ENCODE results near the gene KIAA0513. TPM values are rescaled to one million over a fixed set of nuclear protein-coding genes. Genes with fewer than 3 reads are reported as not detected.

KIAA0513 gene
- polyA plus RNA-seq, 1 donor (not counting 4 experiments of a cell fraction or from before 2014, with no cell fraction given), result 3.3 TPM

DNA sequence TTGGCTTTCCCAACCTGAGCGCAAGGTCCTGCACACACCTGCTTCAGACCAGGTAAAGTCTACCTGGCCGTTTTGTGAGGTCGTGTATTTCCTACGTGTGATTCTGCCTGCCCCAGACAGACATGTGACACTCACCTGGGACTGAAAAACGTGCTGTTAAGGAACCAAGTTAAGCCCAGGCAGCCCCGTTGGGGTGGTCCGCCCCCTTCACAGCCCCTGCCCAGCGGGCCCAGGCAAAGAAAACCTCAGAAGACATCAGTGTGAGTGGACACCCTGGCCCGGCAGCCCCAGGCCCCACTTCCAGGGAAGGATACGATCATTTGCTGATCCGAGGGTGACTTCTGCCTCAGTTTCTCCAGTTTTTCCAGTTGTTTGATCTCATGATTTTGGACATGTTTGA lies 79.9 kb downstream of the KIAA0513 start:
- Histone ChIP-seq H3K9ac (ENCODE audit: control insufficient read depth, extremely low read depth, insufficient read depth, low read length) (no peak overlapping the region), H3K4me3 (ENCODE audit: control insufficient read depth in 2 of 3, extremely low read depth in 1 of 3, insufficient read depth in 2 of 3, low read depth in 1 of 3, low read length in 3 of 3) (no peak overlapping the region), H3K27ac (ENCODE audit: control insufficient read depth, insufficient read depth, low read length) (no peak overlapping the region), H3K4me1 (ENCODE audit: control insufficient read depth, extremely low read depth, insufficient read depth, low read length) (no peaks in the 10 kb centered on the region), H3K36me3 (ENCODE audit: control insufficient read depth in 2 of 2, extremely low read depth in 1 of 2, insufficient read depth in 2 of 2, low read length in 2 of 2) (no peaks in the 10 kb centered on the region), H4K20me1 (ENCODE audit: control insufficient read depth, extremely low read depth, insufficient read depth, low read length) (no peaks in the 10 kb centered on the region), H3K79me2 (ENCODE audit: control insufficient read depth, insufficient read depth, low read length) (no peaks in the 10 kb centered on the region), H2AFZ (ENCODE audit: control insufficient read depth, low read length) (no peak overlapping the region), H3K4me2 (ENCODE audit: control insufficient read depth, extremely low read depth, insufficient read depth, low read depth, low read length) (no peak overlapping the region), H3K27me3 (ENCODE audit: control insufficient read depth, extremely low read depth, insufficient read depth, low read length) (peaks cover 3% of the 10 kb centered on the region), H3K9me3 (ENCODE audit: control insufficient read depth, low read depth, low read length) (no peaks in the 10 kb centered on the region), H3K9me1 (ENCODE audit: control insufficient read depth, extremely low read depth, insufficient read depth, low read length) (no peaks in the 10 kb centered on the region)
- no peak for TF ChIP-seq EZH2 (IDR thresholded peaks at IDR 0.05; ENCODE audit: low read length)
- TF ChIP-seq, protein P1, sequence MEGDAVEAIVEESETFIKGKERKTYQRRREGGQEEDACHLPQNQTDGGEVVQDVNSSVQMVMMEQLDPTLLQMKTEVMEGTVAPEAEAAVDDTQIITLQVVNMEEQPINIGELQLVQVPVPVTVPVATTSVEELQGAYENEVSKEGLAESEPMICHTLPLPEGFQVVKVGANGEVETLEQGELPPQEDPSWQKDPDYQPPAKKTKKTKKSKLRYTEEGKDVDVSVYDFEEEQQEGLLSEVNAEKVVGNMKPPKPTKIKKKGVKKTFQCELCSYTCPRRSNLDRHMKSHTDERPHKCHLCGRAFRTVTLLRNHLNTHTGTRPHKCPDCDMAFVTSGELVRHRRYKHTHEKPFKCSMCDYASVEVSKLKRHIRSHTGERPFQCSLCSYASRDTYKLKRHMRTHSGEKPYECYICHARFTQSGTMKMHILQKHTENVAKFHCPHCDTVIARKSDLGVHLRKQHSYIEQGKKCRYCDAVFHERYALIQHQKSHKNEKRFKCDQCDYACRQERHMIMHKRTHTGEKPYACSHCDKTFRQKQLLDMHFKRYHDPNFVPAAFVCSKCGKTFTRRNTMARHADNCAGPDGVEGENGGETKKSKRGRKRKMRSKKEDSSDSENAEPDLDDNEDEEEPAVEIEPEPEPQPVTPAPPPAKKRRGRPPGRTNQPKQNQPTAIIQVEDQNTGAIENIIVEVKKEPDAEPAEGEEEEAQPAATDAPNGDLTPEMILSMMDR (optimal IDR thresholded peaks at IDR 0.05 in 1 of 3, IDR thresholded peaks at IDR 0.05 in 1 of 3, conservative IDR thresholded peaks at IDR 0.05 in 1 of 3; ENCODE audit: extremely low read depth in 1 of 3, insufficient read depth in 2 of 3, low read length in 3 of 3), result no peak
- no peak for FAIRE-seq
- no peak for DNase-seq (ENCODE audit: low read depth, low spot score)
- dilution Hi-C loops (cut with MboI; ENCODE audit: extremely low pct_ligation_motif_present, low sequenced_read_pairs), result no loop called here

GRCh38 chr16:85110105-85110504 lies 82.5 kb downstream of the KIAA0513 start:
- no peak overlapping the region for H3K9ac ChIP-seq (ENCODE audit: control insufficient read depth, extremely low read depth, insufficient read depth, low read length)
- no peak for DNase-seq (ENCODE audit: low read depth, low spot score)
- no peaks in the 10 kb centered on the region for H4K20me1 ChIP-seq (ENCODE audit: control insufficient read depth, extremely low read depth, insufficient read depth, low read length)
- no peaks in the 10 kb centered on the region for H3K9me3 ChIP-seq (ENCODE audit: control insufficient read depth, low read depth, low read length)
- no peaks in the 10 kb centered on the region for H3K36me3 ChIP-seq (ENCODE audit: control insufficient read depth in 2 of 2, extremely low read depth in 1 of 2, insufficient read depth in 2 of 2, low read length in 2 of 2)
- peaks cover 2% of the 10 kb centered on the region for H3K4me1 ChIP-seq (ENCODE audit: control insufficient read depth, extremely low read depth, insufficient read depth, low read length)
- TF ChIP-seq, protein P1 (optimal IDR thresholded peaks at IDR 0.05 in 1 of 3, IDR thresholded peaks at IDR 0.05 in 1 of 3, conservative IDR thresholded peaks at IDR 0.05 in 1 of 3; ENCODE audit: extremely low read depth in 1 of 3, insufficient read depth in 2 of 3, low read length in 3 of 3), result no peak
- TF ChIP-seq EZH2 (IDR thresholded peaks at IDR 0.05; ENCODE audit: low read length), result no peak
- H3K27ac ChIP-seq (ENCODE audit: control insufficient read depth, insufficient read depth, low read length), result no peak overlapping the region
- no peak overlapping the region for H3K4me3 ChIP-seq (ENCODE audit: control insufficient read depth in 2 of 3, extremely low read depth in 1 of 3, insufficient read depth in 2 of 3, low read depth in 1 of 3, low read length in 3 of 3)
- H3K27me3 ChIP-seq (ENCODE audit: control insufficient read depth, extremely low read depth, insufficient read depth, low read length), result peaks cover 3% of the 10 kb centered on the region
- no peak for FAIRE-seq
- dilution Hi-C loops (cut with MboI; ENCODE audit: extremely low pct_ligation_motif_present, low sequenced_read_pairs), result no loop called here
- H2AFZ ChIP-seq (ENCODE audit: control insufficient read depth, low read length), result no peak overlapping the region
- no peak overlapping the region for H3K4me2 ChIP-seq (ENCODE audit: control insufficient read depth, extremely low read depth, insufficient read depth, low read depth, low read length)
- no peaks in the 10 kb centered on the region for H3K79me2 ChIP-seq (ENCODE audit: control insufficient read depth, insufficient read depth, low read length)
- H3K9me1 ChIP-seq (ENCODE audit: control insufficient read depth, extremely low read depth, insufficient read depth, low read length), result no peaks in the 10 kb centered on the region
